Peyer's patch (tissue), 4 donors: ENCODE measurements around the gene RPS27. TPM values are rescaled to one million over a fixed set of nuclear protein-coding genes. Genes with fewer than 3 reads are reported as not detected.
"Not testable (repeated sequence)": the region's sequence is repeated elsewhere in the genome, so short reads cannot be mapped to it uniquely, and the experiment has no call there.

Source experiments
- DNase-seq, 3 donors: peaks; one replicate each; pipeline ENCODE4 v3.0.0-alpha.2; 2017 to 2019
- H3K27ac ChIP-seq, 4 donors: fragments of 200-600 bp; sonication (generic); one replicate each; pipeline ENCODE4 v1.5.1; 2016 to 2019
- H3K27me3 ChIP-seq, 2 donors: fragments of 200-600 bp; sonication (generic); one replicate each; pipeline ENCODE4 v1.5.1; 2019
- H3K36me3 ChIP-seq, 3 donors: fragments of 200-600 bp; sonication (generic); one replicate each; pipeline ENCODE4 v1.5.1; 2016 to 2019
- H3K4me1 ChIP-seq, 4 donors: fragments of 200-600 bp; sonication (generic); one replicate each; pipeline ENCODE4 v1.5.1; 2016 to 2019
- H3K4me3 ChIP-seq, 4 donors: fragments of 200-600 bp; sonication (generic); 1 replicate in 3 of 4; 2 replicates in 1 of 4; pipeline ENCODE4 v1.5.1; 2016 to 2019; ENCODE audit warnings: mild to moderate bottlenecking in 1 of 4
- H3K9me3 ChIP-seq, 4 donors: fragments of 200-600 bp; sonication (generic); one replicate each; pipeline ENCODE4 v1.5.1; 2016 to 2019; ENCODE audit warnings: mild to moderate bottlenecking in 1 of 4
- CTCF ChIP-seq, 6 experiments: fragments of 450-650 bp in 4 of 6; fragments of 200-600 bp in 2 of 6; sonication (generic) in 1 of 6; IDR thresholded peaks; one replicate each; pipeline ENCODE4 v1.5.1; 2017 to 2019; ENCODE audit warnings: antibody characterized with exemption in 6 of 6, mild to moderate bottlenecking in 3 of 6, moderate library complexity in 1 of 6
- POLR2A ChIP-seq, 2 donors: fragments of 450-650 bp; IDR thresholded peaks; one replicate each; pipeline ENCODE4 v1.5.1; 2017; ENCODE audit warnings: antibody characterized with exemption in 2 of 2, mild to moderate bottlenecking in 2 of 2, moderate library complexity in 2 of 2
- total RNA-seq, 4 donors: library from RNA; depleted of rRNA; stranded (reverse); fragments of >200 nt; gene quantifications; one replicate each; pipeline ENCODE4 v1.1.0, GENCODE V29; 2016

Gene RPS27
- total RNA-seq, 4 donors from 2014 or later = 660 to 1,996 (median 833) TPM

GRCh38 chr1:153995202-153995601 lies 4.6 kb downstream of the RPS27 start:
- no peak for DNase-seq
- no peaks in the 10 kb centered on the region for H3K9me3 ChIP-seq
- peaks cover 0 to 37% (median 3%) of the 10 kb centered on the region in 3 donors for H3K36me3 ChIP-seq
- H3K4me1 ChIP-seq = peaks cover 0 to 25% (median 11%) of the 10 kb centered on the region in 4 donors
- H3K27me3 ChIP-seq = no peaks in the 10 kb centered on the region
- H3K4me3 ChIP-seq = no peak overlapping the region
- no peak overlapping the region for H3K27ac ChIP-seq
- TF ChIP-seq CTCF (IDR thresholded peaks at IDR 0.05) (no peak), POLR2A (IDR thresholded peaks at IDR 0.05) (no peak)

- TF ChIP-seq CTCF (IDR thresholded peaks at IDR 0.05) = no peak
- no peak for TF ChIP-seq POLR2A (IDR thresholded peaks at IDR 0.05)
- Histone ChIP-seq H3K27me3 (no peaks in the 10 kb centered on the region), H3K36me3 (peaks cover 0 to 37% (median 3%) of the 10 kb centered on the region in 3 donors), H3K4me1 (peaks cover 0 to 25% (median 11%) of the 10 kb centered on the region in 4 donors), H3K9me3 (no peaks in the 10 kb centered on the region), H3K4me3 (no peak overlapping the region), H3K27ac (no peak overlapping the region)
- no peak for DNase-seq
These were observed 5.1 kb downstream of the RPS27 start for GRCh38 chr1:153995640-153996039.

DNA sequence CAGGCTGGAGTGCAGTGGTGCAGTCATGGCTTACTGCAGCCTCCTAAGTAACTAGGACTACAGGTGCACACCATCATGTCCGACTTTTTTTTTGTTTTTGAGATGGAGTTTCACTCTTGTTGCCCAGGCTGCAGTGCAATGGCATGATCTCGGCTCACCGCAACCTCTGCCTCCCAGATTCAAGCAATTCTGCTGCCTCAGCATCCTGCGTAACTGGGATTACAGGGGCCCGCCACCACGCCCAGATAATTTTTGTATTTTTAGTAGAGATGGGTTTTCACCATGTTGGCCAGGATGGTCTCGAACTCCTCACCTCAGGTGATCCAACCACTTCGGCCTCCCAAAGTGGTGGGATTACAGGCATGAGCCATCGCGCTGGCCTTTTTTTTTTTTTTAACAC lies 6.3 kb downstream of the RPS27 start:
- H3K36me3 ChIP-seq = peaks cover 0 to 36% (median 3%) of the 10 kb centered on the region in 3 donors
- H3K27me3 ChIP-seq, H3K27ac ChIP-seq, H3K9me3 ChIP-seq, DNase-seq, H3K4me3 ChIP-seq: not testable (repeated sequence)
- H3K4me1 ChIP-seq = peaks cover 0 to 20% (median 8%) of the 10 kb centered on the region in 4 donors

GRCh38 chr1:154000420-154000819 lies 9.9 kb downstream of the RPS27 start:
- Histone ChIP-seq H3K4me3 (no peak overlapping the region), H3K4me1 (no peaks in the 10 kb centered on the region), H3K9me3 (no peaks in the 10 kb centered on the region), H3K27me3 (no peaks in the 10 kb centered on the region), H3K27ac (no peak overlapping the region), H3K36me3 (peaks cover 0 to 3% (median 0%) of the 10 kb centered on the region in 3 donors)
- DNase-seq = no peak
- TF ChIP-seq POLR2A (IDR thresholded peaks at IDR 0.05) = no peak
- TF ChIP-seq CTCF (IDR thresholded peaks at IDR 0.05) = no peak

DNA sequence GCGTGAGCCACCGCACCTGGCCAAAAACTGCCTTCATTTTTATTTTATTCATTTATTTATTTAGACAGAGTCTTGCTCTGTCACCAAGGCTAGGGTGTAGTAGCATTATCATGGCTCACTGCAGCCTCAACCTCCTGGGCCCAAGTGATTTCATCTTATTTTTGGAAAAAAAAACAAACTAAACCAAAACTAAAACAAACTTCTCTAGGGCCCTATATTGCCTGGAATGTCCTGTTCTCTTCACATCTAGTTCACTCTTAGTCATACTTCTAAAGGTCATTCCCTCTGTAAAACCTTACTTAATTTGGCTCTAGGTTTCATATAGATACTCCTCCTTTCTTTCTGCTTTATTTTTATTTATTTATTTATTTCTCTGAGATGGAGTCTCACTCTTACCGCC lies 15.6 kb downstream of the RPS27 start:
- Histone ChIP-seq H3K27me3 (no peaks in the 10 kb centered on the region), H3K4me1 (no peaks in the 10 kb centered on the region), H3K27ac (no peak overlapping the region), H3K36me3 (no peaks in the 10 kb centered on the region), H3K9me3 (no peaks in the 10 kb centered on the region), H3K4me3 (no peak overlapping the region)
- DNase-seq = no peak
- TF ChIP-seq POLR2A (IDR thresholded peaks at IDR 0.05) (no peak), CTCF (IDR thresholded peaks at IDR 0.05) (no peak)

- TF ChIP-seq POLR2A (IDR thresholded peaks at IDR 0.05) (no peak), CTCF (IDR thresholded peaks at IDR 0.05) (no peak)
- no peaks in the 10 kb centered on the region for H3K9me3 ChIP-seq
These were observed 21.6 kb downstream of the RPS27 start for GRCh38 chr1:154012129-154012528.

DNA sequence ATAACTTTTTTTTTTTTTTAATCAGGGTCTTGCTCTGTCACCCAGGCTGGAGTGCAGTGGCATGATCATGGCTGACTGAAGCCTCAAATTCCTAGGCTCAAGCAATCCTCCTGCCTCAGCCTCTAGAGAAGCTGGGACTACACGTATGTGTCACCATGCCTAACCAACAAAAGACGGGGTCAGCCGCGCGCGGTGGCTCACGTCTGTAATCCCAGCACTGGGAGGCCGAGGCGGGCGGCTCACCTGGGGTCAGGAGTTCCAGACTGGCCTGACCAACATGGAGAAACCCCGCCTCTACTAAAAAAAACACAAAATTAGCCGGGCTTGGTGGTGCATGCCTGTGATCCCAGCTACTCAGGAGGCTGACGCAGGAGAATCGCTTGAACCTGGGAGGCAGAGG lies 22.0 kb downstream of the RPS27 start:
- H3K27me3 ChIP-seq, H3K9me3 ChIP-seq, DNase-seq, H3K27ac ChIP-seq, H3K4me3 ChIP-seq, H3K4me1 ChIP-seq, H3K36me3 ChIP-seq: not testable (repeated sequence)

More at GRCh38 chr1:154012129-154012528, 21.6 kb downstream of the RPS27 start:
- Histone ChIP-seq H3K36me3 (no peaks in the 10 kb centered on the region), H3K27me3 (no peaks in the 10 kb centered on the region), H3K27ac (no peak overlapping the region), H3K4me1 (no peaks in the 10 kb centered on the region), H3K4me3 (no peak overlapping the region)
- no peak for DNase-seq
